Measurements from ENCODE around the gene NSUN6.
A peak's percentile ranks its signal among the peaks of the same experiment; 100 is the strongest.
"Not testable (repeated sequence)": the region's sequence is repeated elsewhere in the genome, so short reads cannot be mapped to it uniquely, and the experiment has no call there.

The NSUN6 gene

DNA sequence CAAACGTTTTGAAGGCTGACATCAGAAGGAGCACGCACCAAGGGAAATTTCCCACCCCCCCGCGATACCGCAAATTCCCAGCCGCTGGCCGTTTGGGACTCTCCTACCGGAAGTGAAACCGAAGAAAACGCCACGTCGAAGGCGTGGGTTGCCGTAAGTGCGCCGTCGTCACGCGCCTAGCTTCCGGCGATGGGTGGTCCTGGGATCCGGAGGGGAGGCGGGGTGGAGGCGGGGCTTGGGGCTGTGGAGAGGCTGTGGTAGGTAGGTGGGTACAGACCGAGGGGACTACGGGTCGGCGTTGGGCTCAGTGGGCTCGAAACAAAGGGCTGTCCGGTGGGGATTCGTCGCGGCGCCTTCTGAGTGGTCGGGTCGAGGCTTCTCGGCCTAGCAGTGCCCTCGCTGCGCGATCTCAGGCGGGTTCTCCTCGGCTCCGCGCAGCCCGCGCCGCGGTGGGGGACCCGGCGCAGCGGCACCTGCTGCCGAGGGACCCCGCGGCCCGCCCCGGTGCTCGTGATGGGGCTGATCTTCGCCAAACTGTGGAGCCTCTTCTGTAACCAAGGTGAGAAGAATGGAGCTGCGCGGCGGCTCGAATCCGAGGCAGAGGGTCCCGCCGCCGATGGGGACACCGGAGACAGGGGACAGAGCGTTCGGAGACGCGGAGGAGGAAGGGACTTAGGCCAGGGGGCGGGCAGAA, 7.9 kb upstream of the NSUN6 start, which contains the start of gene ARL5B:
Gene ARL5B, plus strand, starts transcription at position 307 of the 694 bp plus-strand sequence. Its CDS starts 207 bp downstream, at position 514.
- DNase-seq = peak; percentile 99 to 100 (median 100)

GRCh38 chr10:18658271-18659124, 7.1 kb upstream of the NSUN6 start:
- DNase-seq = peak; percentile 80 to 89 (median 84)

DNA sequence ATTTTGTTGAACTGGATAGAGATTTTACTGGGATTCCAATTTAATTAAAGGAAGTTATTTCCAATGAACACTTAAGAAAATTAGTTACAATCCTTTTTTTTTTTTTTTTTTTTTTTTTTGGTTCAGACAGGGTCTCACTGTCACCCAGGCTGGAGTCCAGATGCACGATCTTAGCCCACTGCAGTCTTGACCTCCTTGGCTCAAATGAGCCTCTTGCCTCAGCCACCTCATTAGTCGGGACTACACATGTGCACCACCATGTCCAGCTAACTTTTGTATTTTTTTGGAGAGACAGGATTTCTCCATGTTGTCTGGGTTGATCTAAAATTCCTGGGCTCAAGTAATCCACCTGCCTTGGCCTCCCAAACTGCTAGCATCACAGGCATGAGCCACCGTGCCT, 5.3 kb upstream of the NSUN6 start:
- no peak for DNase-seq

- DNase-seq = no peak
Observed at GRCh38 chr10:18653112-18653511, 1.7 kb upstream of the NSUN6 start.

- DNase-seq = no peak
Observed at GRCh38 chr10:18650404-18650997, 886 bp downstream of the NSUN6 start.

- no peak for DNase-seq
Observed at GRCh38 chr10:18649364-18649959, 1.9 kb downstream of the NSUN6 start.

- no peak for DNase-seq
Observed at GRCh38 chr10:18647945-18648344, 3.4 kb downstream of the NSUN6 start.

DNA sequence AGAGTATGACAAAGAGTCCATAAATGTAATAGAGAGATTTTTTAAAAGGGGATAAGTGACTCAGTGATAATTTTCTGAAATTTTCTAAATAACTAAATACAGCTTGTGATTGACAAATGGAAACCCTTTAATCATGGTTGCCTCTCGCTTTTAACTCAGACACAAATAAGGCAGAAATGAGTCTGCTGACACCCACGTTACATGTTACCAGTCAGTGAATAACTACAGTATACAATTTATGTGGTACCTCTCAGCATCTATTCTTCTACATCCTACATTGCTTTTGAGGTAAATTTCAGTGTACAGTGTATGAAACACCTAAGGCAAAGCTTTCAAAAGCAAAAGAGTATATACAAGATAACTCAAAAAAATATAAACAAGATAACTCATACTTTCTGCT, 4.2 kb downstream of the NSUN6 start:
- DNase-seq = no peak

- DNase-seq = not testable (repeated sequence)
Observed at GRCh38 chr10:18639719-18640118, 11.7 kb downstream of the NSUN6 start.

DNA sequence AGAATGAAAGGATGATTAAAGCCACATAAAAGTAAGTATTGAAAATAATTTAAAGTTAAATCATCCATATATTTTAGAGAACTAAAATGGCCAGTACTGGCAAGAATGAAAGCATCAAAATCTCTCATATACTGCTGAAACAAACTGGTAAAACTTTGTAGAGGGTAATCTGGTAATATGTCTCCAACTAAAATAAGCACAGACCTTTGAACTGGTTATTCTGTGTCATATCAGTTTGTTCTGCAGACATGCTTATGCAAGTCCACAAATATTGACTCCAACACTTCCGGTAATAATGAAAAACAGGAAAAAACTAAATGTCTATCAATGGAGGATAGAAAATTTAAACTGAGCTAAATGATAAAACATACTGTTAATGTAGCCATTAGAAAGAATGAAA, 14.0 kb downstream of the NSUN6 start:
- DNase-seq = not testable (repeated sequence)

DNA sequence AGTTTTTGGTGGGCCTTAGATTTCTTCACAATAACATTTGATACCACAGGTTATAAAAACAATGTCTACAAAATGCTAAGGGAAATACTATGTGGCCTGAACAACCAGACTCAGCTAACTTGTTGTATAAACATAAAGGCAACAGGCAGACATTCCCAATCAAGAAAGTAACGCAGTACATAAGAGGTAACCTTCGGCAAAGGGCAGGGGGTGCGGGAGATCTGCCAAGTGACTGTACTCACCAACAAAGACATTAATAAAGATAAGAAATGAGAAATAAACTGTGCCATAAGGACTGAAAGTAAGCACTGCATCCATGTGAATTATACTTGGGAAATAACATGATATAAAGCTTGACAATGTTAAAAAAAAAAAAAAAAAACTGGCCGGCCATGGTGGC, 15.4 kb downstream of the NSUN6 start:
- no peak for DNase-seq

DNA sequence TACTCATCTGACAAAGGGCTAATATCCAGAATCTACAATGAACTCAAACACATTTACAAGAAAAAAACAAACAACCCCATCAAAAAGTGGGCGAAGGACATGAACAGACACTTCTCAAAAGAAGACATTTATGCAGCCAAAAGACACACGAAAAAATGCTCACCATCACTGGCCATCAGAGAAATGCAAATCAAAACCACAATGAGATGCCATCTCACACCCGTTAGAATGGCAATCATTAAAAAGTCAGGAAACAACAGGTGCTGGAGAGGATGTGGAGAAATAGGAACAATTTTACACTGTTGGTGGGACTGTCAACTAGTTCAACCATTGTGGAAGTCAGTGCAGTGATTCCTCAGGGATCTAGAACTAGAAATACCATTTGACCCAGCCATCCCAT, 18.9 kb downstream of the NSUN6 start:
- not testable (repeated sequence) for DNase-seq

GRCh38 chr10:18627452-18628018, 23.9 kb downstream of the NSUN6 start:
- DNase-seq = peak; percentile 56 to 69 (median 57)

DNA sequence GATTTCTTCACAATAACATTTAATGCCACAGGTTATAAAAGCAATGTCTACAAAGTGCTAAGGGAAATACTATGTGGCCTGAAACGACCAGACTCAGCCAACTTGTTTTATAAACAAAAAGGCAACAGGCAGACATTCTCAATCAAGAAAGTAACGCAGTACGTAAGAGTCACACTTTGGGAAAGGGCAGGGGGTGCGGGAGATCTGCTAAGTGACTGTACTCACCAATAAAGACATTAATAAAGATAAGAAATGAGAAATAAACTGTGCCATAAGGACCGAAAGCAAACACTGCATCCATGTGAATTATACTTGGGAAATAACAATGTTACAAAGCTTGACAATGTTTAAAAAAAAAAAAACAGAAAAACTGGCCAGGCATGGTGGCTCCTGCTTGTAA, 25.5 kb downstream of the NSUN6 start:
- no peak for DNase-seq

GRCh38 chr10:18623671-18624070, 27.7 kb downstream of the NSUN6 start:
- DNase-seq = not testable (repeated sequence)

GRCh38 chr10:18620856-18621255, 30.5 kb downstream of the NSUN6 start:
- DNase-seq = no peak

- DNase-seq = no peak
Observed at GRCh38 chr10:18619016-18619415, 32.4 kb downstream of the NSUN6 start.

DNA sequence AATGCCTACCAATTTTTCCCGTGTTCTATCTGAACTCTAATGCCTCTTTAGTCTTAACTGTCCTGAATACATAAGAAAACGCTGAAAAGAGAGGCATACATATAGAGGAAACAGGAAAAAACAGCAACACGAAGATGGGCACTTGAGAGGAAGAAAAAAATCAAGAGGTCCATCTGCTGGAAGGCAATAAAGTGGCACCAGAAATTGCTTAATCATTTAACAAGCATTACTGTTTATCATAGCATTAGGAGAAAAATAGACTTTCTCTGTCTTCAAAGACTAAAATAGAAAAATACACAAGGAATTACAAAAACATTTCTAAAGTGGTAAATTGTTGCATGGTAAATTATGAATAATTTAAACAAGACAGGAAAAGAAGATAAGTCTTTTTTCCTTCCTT, 35.0 kb downstream of the NSUN6 start:
- no peak for DNase-seq

GRCh38 chr10:18615618-18616017, 35.8 kb downstream of the NSUN6 start:
- no peak for DNase-seq

DNA sequence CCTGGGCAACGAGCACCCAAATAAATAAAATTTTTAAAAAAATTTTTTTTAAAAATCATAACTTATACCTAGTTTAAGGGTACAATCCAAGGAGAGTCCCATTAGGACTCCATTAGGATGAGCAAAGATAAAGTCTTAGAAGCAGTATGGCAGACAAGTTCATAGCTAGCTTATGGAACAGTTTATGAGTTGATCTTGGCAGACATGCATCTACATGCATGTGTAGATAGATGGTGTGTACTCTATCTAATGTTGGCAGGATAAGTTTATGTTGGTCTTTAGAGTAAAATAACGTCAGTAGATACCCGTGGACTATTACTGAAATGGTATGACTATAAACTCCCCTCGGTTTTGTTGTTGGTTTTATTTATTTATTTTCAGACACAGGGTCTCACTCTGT, 40.2 kb downstream of the NSUN6 start:
- no peak for DNase-seq

DNA sequence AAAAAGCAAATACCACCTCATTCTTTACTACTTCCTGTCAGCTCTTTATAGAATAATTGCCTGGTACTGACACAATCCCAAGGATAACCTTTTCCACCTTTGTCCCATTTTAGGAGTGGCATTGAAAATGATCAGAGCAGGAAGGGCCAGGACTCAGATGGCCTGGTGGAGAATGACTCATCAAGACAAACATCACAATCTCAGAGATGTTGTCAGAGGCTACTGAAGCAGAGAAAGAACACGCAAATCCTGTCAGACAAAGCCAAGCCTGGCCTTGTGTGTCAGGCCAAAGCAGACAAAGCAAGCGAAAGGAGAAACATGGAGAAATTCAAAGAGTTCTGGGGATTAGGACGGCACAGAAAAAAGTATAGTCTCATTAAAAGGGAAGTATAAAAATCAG, 40.9 kb downstream of the NSUN6 start:
- DNase-seq = peak in 2 of 3 donors; percentile 14 to 21

DNA sequence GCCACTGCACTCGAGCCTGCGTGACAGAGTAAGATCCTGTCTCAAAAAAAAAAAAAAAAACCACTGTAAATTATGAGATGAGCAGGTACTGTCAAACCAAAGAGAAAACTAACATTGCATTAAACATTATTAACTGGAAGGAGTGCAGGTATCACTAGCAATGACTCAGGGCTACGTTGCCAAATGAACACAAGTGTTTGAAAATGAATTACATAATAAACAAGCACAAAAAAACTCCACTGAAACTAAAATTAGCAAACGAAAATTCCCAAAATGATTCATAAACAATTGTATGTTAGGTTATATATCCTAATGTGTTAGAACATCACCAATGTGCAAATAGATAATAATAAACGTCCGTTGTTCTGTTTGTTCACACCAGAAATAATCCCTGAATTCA, 42.8 kb downstream of the NSUN6 start:
- peak; percentile 13 to 53 (median 27) for DNase-seq

Measured in suppressor macrophage treated with lipopolysaccharide for 1 hour (primary cell).